ENCODE data around the gene ANKRD27.
A peak's percentile ranks its signal among the peaks of the same experiment; 100 is the strongest.

Gene ANKRD27

DNA sequence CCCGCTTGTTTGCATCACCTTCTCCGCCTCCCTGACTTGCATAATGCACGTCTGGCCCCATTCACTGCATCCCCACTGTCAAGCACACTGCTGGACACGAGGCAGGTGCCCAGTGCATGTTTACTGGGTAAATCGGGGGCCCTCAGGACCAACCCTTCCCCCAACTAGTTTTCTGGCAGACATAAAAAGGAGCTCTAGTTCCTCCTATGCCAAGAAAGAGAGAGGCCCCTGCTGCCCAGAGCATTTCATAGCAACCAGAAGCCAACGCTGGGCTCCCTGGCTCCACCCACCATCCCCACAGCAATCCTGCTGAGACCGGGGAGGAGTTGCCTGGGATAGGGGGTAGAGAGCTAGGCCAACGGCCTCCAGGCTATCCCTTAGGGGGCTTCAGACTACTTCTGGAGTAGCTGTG is 23.2 kb downstream of the ANKRD27 start:
- DNase-seq = peak; percentile 60

DNA sequence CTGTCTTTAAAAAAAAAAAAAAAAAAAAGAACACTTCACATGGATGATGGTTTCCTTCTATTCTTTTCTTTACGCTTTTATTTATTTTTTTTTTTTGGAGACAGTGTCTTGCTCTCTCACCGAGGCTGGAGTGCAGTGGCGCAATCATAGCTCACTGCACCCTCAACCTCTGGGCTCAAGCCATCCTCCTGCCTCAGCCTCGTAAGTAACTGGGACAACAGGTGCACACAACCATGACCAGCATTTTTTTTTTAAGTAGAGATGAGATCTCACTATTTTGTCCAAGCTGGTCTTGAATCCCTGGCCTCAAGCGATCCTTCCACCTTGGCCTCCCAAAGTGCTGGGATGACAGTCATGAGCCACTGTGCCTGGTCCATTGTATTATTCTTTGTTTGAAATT is 24.3 kb downstream of the ANKRD27 start:
- DNase-seq = no peak

DNA sequence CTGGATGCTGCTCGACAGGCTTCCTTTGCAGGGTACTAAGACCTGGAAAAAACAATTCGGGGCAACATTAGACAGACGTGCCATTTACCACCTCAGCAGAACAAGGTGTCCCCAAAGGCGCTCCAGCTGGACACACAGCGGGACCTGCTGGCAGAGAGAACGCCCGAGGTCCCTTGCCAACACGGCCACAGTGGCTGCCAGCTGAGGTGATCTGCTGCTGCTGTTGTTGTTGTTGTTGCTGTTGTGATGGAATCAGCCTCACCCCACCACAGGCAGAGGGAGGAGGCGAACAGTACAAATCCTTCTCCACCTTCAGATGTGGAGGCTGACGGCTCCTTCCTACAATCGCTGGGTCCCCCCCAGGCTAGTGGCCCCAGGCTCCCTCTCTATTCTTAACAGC is 25.2 kb downstream of the ANKRD27 start:
- no peak for DNase-seq

DNA sequence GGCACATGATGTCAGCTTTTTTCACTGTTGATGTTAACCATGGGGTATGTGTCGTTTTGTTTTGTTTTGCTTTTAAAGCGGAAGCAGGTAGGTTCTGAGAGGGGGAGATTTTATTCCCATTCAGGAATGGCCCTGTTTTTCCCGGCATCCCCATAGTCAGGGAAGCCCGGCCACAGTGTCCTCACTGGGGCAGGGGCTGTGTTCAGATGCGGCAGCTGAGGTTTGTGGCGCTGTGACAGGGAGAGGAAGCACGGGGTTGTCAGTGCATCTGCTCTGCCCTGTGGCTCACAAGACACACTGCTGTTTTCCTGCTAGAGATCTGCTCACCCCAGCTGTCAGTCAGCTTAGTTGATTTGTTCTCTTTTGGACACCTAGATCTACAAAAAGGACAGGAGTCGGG is 27.6 kb downstream of the ANKRD27 start:
- DNase-seq = no peak

DNA sequence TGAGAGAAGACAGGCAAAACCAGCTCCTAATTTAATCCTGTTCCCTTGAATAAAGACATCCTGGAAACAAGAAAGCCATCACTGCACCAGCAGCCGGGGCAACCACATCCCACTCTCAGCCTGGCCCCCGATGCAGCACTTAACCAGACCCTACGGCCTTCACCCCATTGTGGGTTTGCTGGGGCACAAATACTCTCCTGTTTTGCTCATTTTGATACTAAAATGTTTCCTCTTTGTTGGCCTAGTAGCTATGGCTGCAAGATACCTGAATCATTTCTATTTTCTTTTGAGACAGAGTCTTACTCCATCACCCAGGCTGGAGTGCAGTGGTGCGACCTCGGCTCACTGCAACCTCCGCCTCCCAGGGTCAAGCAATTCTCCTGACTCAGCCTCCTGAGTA is 28.4 kb downstream of the ANKRD27 start:
- no peak for DNase-seq

DNA sequence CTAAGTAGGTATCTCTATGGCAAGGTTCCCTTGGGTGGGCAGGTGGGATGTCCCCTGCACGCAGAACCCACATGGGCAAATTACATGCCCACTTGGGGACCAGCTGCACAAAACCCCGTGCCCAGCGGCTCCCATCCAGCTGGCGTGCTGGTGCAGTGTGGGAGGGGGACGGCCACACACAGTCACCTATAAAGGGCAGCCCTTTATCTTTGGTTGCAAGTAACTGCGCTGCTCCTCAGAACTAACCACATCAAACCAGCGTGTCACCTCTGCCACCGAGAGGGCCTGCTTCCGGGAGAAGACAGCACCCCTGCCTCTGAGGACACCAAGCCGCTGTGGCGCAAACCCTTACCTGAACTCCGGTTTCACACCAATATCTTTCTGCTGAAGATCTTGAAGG is 32.2 kb downstream of the ANKRD27 start:
- DNase-seq = no peak

DNA sequence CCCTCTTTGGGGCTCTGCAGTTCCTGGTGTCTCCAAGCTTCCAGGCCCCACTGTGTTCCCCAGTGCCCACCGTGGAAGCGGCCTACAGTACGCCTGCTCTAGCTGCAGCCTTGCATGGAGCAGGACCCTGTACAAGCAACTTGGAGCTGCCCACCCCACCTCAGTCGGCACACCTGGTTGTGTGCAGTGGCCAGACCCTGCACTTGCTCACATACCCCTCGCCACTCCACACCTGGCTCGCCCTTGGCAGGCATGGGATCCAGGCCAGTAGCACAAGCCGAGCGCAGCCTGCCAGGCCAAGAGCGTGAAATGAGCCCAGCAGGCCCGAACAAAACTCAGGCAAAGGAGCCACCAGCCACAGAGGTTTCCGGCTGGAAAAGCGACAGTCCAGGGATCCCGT is 36.4 kb downstream of the ANKRD27 start:
- no peak for DNase-seq

DNA sequence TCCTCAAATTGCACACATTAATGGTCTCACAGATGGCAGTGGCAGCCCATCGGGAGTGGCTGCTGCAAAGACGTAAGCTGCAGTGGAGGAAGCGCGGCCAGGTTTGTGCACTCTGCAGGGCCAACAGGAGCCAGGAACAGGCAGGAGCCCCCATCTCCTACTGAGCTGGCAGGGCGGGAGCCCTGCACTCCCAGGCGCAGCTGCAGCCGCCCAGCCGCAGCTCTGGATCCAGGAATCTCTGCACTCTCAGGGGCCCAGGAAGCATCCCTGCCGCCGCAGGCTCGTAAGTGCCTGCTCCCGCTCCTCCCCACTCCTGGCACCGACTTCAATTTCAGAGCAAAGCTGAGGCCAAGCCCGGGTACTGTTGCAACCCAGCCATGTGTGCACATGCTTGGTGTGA is 37.5 kb downstream of the ANKRD27 start:
- no peak for DNase-seq

DNA sequence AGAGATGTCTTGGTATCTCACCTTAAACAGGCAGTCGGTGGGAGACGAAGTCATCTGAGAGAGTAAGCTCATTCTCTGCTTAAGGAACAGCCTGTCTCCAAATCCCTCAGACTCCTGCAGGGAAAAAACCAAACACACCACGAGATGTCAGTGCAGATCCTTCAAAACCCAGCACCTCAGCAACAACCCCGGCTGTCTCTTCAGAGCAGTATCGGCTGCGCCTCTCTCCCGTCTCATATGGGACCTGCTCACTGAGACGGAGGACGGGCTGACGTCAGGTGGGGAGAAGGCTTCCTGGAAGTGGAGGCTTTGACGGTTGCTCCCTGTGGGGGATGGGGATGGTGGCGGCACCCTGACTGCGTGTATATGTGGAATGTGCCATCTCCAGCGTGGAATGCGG is 43.6 kb downstream of the ANKRD27 start:
- no peak for DNase-seq

DNA sequence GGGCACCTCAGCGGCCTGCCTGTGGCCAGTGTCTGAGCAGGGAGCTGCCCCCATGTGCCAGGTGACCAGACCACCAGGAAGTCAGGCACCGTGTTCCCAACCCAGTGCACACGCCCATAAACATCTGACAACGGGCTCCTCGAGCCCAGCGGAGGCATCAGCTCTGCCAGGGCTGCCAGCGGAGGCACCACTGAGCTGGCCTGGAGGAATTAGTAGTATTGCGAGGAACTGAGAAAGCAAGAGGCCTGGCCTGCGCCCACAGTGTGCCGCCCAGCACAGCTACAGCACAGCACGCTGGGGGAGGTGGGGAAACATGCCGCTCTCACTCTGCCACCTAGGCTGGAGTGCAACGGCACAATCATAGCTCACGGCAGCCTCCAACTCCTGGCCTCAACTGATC is 44.6 kb downstream of the ANKRD27 start:
- no peak for DNase-seq

DNA sequence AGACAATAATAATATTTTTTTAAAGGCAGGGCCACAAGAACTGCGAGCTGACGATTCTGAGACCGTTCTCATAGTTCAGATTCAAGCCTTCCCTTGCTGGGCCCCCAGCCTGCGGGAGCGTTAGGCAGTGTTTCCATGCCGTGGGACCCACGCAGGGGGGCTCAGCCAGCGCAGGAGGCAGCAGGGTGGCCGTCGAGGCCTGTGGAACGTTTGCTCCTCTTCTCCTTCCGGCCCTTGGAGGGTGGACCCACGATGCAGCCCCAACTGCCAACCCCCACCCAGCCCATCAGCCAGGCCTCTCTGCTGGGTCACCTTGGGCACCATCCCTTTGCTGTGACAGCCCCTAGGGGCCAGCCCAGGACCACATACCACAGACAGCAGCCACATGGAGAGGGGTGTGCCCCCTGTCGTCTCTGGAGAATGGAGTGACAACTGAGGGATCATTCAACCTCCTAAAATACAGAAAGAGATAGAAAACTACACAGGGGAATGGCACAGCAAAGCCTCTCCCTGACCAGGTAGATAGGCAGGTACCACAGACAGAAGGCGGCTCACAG is 47.2 kb downstream of the ANKRD27 start:
- no peak for DNase-seq

DNA sequence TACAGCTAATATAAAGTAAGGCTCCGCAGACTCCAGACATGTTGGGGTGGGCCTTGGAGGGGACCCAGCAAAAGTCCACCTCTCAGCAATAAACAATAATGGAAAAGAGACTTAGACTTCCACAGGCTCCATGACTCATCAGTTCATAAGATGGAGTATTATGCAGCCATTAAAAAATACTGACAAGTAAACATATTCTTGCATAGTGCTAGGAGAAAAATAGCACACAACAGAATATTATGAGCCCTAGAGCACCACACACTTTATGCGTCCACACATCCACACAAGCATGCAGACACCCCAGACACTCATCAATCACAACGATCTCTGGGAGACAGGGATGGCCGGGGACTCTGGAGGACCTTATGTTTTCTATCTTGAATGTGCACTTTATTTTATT is 48.0 kb downstream of the ANKRD27 start:
- no peak for DNase-seq

DNA sequence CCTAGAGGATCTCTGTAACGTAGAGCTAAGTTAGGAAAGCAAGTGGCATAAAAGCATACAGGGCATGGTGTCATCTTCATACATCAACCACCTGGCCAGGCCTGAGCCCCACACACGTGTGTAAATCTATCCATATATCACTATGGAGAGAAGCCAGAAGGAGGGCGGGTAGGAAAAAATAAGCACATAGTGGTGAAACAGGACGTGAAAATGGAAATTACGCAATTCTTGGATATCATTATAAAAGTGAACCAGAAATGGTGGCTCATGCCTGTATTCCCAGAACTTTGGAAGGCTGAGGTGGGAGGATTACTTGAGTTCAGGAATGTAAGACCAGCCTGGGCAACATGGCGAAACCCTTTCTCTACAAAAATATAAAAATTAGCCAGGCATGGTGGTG is 50.6 kb downstream of the ANKRD27 start:
- no peak for DNase-seq

DNA sequence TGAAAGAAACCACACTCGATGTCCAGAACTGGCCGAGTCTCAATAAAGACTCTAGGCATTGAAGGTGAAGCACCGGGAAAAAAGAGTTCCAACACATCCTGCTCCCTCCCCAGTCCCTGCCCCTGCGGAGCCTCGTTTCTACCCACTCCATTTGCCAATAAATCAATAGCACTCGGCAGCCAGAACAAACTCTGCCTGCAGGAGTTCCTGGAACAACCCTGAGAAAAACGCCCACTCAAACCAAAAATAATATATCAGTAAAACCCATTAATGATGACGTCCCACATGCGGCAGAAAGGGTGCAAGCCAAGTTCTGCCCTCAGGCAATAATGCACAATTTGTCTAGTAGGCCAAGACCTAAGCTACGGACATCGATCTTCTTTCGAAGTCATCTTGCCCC is 53.0 kb downstream of the ANKRD27 start:
- no peak for DNase-seq

DNA sequence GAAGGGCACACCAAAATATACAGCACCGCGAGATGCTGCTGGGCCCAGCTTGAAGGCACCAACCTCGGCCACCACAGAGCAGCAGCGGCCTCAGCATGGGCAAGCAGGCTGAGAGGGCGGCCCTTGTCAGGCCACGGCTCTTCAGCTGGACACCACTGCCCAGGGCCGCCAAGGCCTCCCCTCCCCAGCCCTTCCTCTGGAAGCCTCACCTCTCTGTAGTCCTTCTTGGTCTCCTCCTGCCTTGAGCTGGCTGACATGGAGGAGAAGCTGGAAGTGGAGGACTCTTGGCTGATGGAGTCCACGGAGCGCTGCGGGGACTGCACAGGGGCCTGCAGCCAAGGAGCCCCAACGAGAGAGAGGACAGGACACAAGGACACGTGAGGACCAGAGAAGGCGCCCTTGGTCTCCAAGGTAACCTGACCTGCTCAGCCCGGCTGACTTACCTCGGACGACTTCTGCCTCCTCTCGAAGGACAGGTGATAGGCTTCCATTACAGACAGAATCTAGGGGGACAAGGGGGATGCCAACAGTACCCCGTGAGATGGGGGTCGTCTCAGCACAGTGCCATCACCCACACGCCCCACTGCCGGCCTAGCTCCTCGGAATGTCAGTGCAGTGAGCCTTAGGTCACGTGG is 55.8 kb downstream of the ANKRD27 start:
- DNase-seq = no peak

DNA sequence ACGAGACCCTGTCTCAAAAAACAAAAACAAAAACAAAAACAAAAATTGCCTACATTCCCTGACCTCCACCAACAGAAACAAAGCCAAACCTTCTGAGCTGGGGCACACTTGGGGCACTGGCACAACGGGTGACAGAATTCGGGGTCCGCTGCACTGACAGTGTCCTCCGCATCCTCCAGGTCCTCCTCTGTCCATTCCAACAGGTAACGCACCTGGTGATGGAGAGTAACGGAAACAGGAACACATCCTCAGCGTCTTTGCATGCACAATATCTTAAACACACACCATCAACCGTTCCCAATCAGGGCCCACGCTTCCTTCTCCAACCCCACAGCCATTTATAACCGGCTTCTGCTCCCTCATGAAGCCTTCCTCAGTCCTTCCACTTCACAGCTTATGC is 59.4 kb downstream of the ANKRD27 start:
- no peak for DNase-seq

DNA sequence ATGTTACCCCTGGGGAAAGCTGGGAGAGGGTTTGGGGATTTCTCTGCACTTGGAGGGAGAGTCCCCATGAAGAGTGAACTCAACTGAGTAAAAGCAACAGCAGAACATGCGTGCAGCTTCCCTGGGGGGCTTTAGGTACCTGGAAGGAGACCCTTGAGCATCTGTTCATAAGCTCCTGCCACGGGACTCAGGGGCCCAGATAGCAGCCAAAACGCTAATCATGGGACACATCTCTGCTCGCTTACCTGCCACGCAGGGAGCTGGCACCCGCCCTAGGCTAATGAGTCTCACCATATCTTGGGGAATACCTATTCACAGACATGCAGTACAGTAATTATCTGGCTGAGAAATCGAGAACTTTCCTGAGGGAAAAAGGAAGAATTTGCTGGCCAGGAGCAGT is 60.1 kb downstream of the ANKRD27 start:
- DNase-seq = no peak

DNA sequence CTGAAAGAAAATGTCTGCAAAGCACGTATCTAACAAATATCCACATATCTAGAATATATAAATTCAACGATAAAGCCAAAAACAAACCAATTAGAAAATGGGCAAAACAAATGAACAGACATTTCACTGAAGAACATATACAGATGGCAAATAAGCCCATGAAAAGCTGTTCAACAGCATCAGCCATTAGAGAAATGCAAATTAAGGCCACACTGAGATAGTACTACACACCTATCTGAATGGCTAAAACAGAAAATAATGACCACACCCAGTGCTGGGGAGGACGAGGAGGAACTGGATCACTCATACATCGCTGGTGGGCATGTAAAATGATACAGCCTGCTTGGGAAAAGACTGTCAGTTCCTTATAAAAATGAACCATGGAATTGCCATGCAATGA is 62.0 kb downstream of the ANKRD27 start:
- DNase-seq = no peak

DNA sequence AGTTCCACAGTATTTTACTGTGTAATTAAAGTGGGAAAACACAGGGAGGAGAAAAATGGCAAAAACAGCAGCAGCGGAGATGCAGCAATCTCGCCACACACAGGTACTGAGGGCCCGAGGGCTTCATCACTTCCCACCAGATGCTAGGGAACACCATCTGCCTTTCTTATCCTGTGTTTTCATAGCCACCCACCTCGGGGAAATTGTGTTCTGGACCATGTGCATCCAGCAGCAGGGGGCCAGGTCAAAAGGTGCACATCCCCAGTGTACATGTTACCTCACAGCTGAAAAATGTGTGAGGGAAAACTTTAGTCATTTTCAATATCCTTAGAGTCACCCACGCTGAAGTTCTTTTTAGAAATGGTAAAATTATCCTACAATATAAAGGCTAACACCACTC is 63.8 kb downstream of the ANKRD27 start:
- DNase-seq = no peak

DNA sequence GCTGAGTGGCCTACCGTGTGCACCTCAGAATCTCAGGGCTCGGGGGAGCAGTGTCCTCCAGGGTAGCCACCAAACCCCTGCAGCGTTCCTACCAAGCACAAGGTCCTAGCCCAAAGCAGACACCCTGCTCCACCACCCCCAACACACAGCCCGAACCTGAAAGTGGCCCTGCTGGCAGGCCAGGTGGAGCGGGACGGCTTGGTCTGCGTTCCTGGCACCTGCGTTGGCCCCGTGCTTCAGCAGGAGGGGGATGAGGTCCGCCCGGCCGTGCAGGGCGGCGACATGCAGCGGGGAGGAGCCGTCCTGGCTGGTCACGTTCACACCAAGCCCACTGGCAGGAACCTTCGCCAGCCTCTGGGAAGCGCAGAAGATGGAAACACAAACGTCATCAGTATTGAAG is 67.5 kb downstream of the ANKRD27 start:
- no peak for DNase-seq

DNA sequence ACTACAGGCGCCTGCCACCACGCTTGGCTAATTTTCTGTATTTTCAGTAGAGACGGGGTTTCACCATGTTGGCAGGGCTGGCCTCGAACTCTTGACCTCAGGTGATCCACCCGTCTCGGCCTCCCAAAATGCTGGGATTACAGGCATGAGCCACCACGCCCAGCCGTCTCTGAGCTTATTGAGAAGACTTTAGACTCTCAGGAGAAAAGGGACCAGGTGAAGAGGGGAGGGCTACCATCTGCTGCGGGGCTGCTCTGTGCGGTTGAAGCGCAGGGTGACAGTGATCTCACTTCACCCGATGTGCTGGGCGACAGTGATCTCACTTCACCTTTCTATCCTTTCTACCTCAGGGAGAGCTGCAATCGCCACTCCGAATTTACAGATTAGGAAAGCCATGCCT is 68.7 kb downstream of the ANKRD27 start:
- no peak for DNase-seq

DNA sequence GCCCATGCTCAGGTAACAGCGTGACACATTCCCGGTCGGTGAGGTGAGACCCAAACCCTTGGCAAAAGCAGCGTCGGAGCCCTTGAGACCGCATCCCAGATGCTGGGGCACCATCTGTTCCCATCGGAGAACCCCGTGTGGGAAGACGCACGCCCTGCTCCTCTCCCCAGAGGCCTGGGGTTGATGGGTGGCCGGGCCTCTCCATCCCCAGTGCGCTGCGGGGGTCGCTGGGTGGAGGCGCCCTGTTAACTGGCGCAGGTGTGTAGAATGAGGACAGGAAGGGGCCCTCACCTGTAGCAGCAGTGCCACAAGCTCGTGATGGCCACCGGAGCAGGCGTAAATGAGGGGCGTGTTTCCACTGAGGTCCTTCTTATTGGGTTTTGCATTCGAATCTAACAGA is 69.4 kb downstream of the ANKRD27 start:
- DNase-seq = no peak

DNA sequence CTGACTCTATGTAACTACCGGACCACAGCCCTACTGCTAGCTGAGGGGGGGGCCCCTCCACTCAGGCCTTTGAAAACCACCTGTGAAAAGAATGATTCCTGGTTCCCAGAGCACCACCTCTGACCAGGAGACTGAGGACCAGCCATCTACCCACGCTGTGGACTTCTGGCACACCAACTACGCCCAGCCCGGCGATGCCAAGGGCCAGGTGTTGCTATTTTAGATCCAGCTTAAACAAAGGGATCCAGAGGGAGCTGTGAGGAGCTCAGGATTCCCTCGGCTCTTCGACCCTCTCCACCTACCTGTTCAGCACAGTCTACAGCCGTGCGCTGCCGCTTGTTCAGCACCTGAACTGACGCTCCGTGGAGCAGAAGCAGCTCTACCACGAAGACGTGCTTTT is 71.0 kb downstream of the ANKRD27 start:
- no peak for DNase-seq

DNA sequence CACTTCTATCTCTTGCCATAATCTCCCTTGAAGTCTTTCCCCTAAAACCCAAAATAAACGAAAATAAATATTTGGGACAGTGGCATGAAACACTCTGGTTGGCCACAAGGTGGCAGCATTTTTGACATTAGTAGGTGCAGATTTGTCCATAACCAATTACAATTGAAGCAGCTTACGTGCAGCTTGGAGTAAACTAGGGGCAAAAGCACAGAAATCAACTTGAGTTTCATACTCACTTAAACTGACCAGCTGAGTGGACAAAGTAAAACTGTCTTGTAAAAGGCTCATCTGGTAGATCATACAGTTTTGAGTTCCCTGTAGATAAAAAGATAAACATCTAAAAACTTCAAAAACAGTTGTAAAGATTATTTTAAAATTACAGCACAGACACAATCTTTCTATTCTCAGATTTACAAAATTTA is 75.2 kb downstream of the ANKRD27 start:
- peak; percentile 71 for DNase-seq

DNA sequence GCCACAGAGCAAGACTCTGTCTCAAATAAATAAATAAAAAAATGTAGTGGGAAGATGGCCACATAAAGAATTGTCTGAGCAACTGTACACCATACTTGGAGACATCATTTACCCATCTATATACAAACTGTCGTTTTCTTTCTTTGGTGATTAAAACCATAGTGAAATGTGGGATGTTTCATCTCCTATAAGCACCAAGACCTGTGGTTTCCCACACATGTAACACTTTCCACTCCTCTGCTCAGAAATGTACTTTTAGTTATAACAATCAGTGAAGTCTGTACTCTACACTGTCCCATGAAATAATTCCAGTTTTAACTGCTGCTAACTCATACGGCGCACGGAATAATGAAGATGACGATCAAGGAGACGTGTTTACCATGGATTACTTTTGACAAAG is 75.7 kb downstream of the ANKRD27 start:
- DNase-seq = no peak

DNA sequence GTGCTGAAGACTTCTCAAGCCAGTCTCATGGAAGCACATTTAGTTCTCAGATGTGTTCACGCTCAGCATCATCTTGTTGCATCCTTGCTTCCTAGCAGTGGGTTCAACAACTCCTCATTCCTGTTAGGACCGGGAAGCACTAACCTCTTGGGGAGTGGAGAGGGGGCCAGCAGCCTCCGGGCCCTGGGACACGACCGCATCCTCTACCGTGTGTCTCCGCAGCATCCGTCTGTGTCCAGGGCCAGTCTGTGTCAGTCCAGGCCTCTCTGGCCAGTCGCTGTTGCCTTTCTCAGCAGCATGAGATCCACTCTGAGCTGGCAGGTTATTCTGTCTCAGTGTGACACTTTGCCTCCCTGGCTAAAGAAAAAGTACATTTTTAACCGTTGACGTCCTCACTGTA is 77.0 kb downstream of the ANKRD27 start:
- DNase-seq = no peak
